Measurements from ENCODE around the gene TMEM225B.

GRCh38 chr7:99614495-99614894, 16.4 kb downstream of the TMEM225B start:
- TF ChIP-seq, protein P1, sequence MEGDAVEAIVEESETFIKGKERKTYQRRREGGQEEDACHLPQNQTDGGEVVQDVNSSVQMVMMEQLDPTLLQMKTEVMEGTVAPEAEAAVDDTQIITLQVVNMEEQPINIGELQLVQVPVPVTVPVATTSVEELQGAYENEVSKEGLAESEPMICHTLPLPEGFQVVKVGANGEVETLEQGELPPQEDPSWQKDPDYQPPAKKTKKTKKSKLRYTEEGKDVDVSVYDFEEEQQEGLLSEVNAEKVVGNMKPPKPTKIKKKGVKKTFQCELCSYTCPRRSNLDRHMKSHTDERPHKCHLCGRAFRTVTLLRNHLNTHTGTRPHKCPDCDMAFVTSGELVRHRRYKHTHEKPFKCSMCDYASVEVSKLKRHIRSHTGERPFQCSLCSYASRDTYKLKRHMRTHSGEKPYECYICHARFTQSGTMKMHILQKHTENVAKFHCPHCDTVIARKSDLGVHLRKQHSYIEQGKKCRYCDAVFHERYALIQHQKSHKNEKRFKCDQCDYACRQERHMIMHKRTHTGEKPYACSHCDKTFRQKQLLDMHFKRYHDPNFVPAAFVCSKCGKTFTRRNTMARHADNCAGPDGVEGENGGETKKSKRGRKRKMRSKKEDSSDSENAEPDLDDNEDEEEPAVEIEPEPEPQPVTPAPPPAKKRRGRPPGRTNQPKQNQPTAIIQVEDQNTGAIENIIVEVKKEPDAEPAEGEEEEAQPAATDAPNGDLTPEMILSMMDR (IDR thresholded peaks at IDR 0.05): no peak
- TF ChIP-seq POLR2A (IDR thresholded peaks at IDR 0.05): no peak
